Natural killer cell (primary cell): ENCODE data around the gene NRXN3. TPM values are rescaled to one million over a fixed set of nuclear protein-coding genes. Genes with fewer than 3 reads are reported as not detected.

Experiments used
- ATAC-seq, 3 donors: fragments of 150-1000 bp in 2 of 3; fragments of 200-7000 bp in 1 of 3; cut with Tn5 transposase; 1 replicate in 1 of 3; 2 replicates in 2 of 3; pipeline ENCODE4 v1.10.0; 2021; ENCODE audit warnings: mild to moderate bottlenecking in 2 of 3, moderate library complexity in 2 of 3
- DNase-seq, 2 donors: peaks; one replicate each; pipeline versions ENCODE4 v3.0.0 to v3.0.0-alpha.2; 2013 to 2021; ENCODE audit warnings: mixed read lengths in 1 of 2
- H3K27ac ChIP-seq: one replicate; pipeline ENCODE4 v1.5.1; 2013; ENCODE audit warnings: mild to moderate bottlenecking, low read length
- H3K27me3 ChIP-seq: one replicate; pipeline ENCODE4 v1.6.1; 2013; ENCODE audit warnings: low read length; ENCODE audit not compliant: control insufficient read depth, insufficient read depth
- H3K36me3 ChIP-seq: one replicate; pipeline ENCODE4 v1.6.1; 2013; ENCODE audit warnings: low read length; ENCODE audit not compliant: control insufficient read depth, insufficient read depth
- H3K4me1 ChIP-seq: one replicate; pipeline ENCODE4 v1.6.1; 2013; ENCODE audit warnings: low read length; ENCODE audit not compliant: control insufficient read depth, insufficient read depth
- H3K4me3 ChIP-seq: one replicate; pipeline ENCODE4 v1.5.1; 2013; ENCODE audit warnings: low read length
- H3K9me3 ChIP-seq: one replicate; pipeline ENCODE4 v1.6.1; 2013; ENCODE audit warnings: low read length; ENCODE audit not compliant: control insufficient read depth, insufficient read depth
- H3K27ac Mint-ChIP-seq, 2 donors: one replicate each; pipeline ENCODE4 v1.8.0; 2022; ENCODE audit warnings: mild to moderate bottlenecking in 2 of 2, mixed read lengths in 2 of 2, moderate library complexity in 1 of 2
- H3K27me3 Mint-ChIP-seq, 2 donors: one replicate each; pipeline ENCODE4 v1.8.0; 2022; ENCODE audit warnings: low read depth in 2 of 2, mixed read lengths in 2 of 2
- H3K36me3 Mint-ChIP-seq: one replicate; pipeline ENCODE4 v1.8.0; 2022; ENCODE audit warnings: mixed read lengths
- H3K4me1 Mint-ChIP-seq, 2 donors: one replicate each; pipeline ENCODE4 v1.8.0; 2022; ENCODE audit warnings: mixed read lengths in 2 of 2
- H3K4me3 Mint-ChIP-seq: one replicate; pipeline ENCODE4 v1.8.0; 2022; ENCODE audit warnings: mild to moderate bottlenecking, moderate library complexity, mixed read lengths
- H3K9me3 Mint-ChIP-seq, 2 donors: one replicate each; pipeline ENCODE4 v1.8.0; 2022; ENCODE audit warnings: mixed read lengths in 2 of 2
- WGBS: methylation state at CpG from one replicate; pipeline ENCODE4 v1.1.7; 2013; ENCODE audit warnings: missing lambda C conversion rate; ENCODE audit not compliant: insufficient coverage; 5-methylcytosine and 5-hydroxymethylcytosine counted together
- intact Hi-C: fragments of 100-400 bp; cut with micrococcal nuclease; formaldehyde crosslinking; loops from one replicate; pipeline ENCODE4 v1.14.2; 2022
- total RNA-seq, 4 donors: library from RNA; stranded (reverse); fragments of 120-200 nt in 1 of 4; gene quantifications; one replicate each; pipeline versions ENCODE4 v1.2.3 to v1.2.4, GENCODE V29; 2013 to 2022
- TF ChIP-seq, protein P1 (sequence below): fragments of 200-600 bp; IDR thresholded peaks from one replicate; pipeline ENCODE4 v1.8.0; 2022; ENCODE audit warnings: antibody characterized with exemption

Gene NRXN3
- total RNA-seq, 3 donors from 2014 or later (not counting 1 experiment from before 2014, with no cell fraction given): not detected

DNA sequence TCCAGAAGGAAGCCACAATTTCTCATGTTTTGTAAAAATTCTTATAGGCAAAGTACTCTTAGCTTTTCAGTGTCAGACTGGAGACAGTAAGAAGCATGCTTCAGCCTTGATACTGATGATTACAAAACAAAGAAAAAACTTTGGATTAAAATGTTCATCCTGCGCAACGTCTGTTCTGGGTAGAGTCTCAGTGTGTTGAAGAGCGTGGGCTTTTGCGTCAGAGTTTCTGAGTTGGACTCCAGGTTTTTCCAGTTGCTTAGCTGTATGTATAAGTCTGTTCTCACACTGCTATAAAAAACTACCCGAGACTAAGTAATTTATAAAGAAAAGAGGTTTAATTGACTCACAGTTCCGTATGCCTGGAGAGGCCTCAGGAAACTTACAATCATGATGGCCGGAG lies 1533.0 kb downstream of the NRXN3 start:
- no peaks in the 10 kb centered on the region for H3K4me1 ChIP-seq
- H3K4me1 Mint-ChIP-seq: no peaks in the 10 kb centered on the region
- peaks cover 0 to 2% of the 10 kb centered on the region in 2 donors for H3K27me3 Mint-ChIP-seq
- intact Hi-C loops: no loop called here
- H3K36me3 Mint-ChIP-seq: no peaks in the 10 kb centered on the region
- no peak overlapping the region for H3K27ac Mint-ChIP-seq
- H3K9me3 Mint-ChIP-seq: peaks cover 6 to 11% of the 10 kb centered on the region in 2 donors
- no peaks in the 10 kb centered on the region for H3K36me3 ChIP-seq
- WGBS: 94% methylated on average over 6 of the region's 7 CpGs
- no peaks in the 10 kb centered on the region for H3K9me3 ChIP-seq
- TF ChIP-seq, protein P1, sequence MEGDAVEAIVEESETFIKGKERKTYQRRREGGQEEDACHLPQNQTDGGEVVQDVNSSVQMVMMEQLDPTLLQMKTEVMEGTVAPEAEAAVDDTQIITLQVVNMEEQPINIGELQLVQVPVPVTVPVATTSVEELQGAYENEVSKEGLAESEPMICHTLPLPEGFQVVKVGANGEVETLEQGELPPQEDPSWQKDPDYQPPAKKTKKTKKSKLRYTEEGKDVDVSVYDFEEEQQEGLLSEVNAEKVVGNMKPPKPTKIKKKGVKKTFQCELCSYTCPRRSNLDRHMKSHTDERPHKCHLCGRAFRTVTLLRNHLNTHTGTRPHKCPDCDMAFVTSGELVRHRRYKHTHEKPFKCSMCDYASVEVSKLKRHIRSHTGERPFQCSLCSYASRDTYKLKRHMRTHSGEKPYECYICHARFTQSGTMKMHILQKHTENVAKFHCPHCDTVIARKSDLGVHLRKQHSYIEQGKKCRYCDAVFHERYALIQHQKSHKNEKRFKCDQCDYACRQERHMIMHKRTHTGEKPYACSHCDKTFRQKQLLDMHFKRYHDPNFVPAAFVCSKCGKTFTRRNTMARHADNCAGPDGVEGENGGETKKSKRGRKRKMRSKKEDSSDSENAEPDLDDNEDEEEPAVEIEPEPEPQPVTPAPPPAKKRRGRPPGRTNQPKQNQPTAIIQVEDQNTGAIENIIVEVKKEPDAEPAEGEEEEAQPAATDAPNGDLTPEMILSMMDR: no peak
- H3K4me3 Mint-ChIP-seq: no peak overlapping the region
- H3K27me3 ChIP-seq: no peaks in the 10 kb centered on the region
- ATAC-seq: no peak
- no peak overlapping the region for H3K27ac ChIP-seq
- H3K4me3 ChIP-seq: no peak overlapping the region
- DNase-seq: no peak

DNA sequence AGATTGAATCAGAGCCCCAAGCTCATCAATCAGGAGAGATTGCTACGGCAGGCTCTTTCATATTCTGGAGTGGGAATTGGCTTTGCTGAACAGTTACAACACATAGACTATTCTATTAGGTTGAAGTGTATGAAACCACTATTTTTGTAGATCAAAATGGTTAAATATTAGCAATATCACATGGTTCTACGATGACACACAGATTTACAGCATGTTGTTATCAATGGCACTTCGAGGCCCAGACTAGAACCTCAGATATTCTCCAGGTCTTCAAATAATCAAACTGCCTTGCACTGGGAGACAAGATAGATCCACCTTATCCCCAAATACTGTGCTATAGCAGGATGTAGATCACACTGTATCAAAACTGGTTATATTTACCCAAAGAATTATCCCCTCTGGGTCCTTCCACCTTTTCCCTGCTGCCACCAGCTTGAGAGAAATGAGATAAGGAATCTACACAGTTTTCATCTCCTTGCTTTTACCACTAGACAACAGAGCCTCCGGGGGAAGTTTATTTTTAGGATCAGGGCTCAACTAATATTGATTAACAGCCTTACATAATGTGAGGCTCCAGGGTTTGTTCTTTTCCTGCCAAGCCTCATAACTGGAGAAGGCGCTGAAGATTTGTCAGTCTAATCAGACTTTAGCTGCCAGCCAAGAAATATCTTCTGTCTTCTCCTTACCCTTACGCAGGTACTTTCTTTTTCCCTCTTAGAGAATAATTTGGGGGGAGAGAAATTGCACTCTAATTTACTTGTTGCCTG lies 1534.1 kb downstream of the NRXN3 start:
- Histone ChIP-seq H3K27ac (no peak overlapping the region), H3K36me3 (no peaks in the 10 kb centered on the region), H3K4me1 (no peaks in the 10 kb centered on the region), H3K9me3 (no peaks in the 10 kb centered on the region), H3K27me3 (no peaks in the 10 kb centered on the region), H3K4me3 (no peak overlapping the region)
- H3K9me3 Mint-ChIP-seq: peaks cover 6 to 9% of the 10 kb centered on the region in 2 donors
- no peak for ATAC-seq
- 51% methylated on average over 5 of the region's 6 CpGs for WGBS
- no peaks in the 10 kb centered on the region for H3K4me1 Mint-ChIP-seq
- H3K4me3 Mint-ChIP-seq: no peak overlapping the region
- H3K27ac Mint-ChIP-seq: no peak overlapping the region
- H3K27me3 Mint-ChIP-seq: peaks cover 0 to 2% of the 10 kb centered on the region in 2 donors
- DNase-seq: no peak
- intact Hi-C loops: no loop called here
- H3K36me3 Mint-ChIP-seq: no peaks in the 10 kb centered on the region
- TF ChIP-seq, protein P1: no peak

DNA sequence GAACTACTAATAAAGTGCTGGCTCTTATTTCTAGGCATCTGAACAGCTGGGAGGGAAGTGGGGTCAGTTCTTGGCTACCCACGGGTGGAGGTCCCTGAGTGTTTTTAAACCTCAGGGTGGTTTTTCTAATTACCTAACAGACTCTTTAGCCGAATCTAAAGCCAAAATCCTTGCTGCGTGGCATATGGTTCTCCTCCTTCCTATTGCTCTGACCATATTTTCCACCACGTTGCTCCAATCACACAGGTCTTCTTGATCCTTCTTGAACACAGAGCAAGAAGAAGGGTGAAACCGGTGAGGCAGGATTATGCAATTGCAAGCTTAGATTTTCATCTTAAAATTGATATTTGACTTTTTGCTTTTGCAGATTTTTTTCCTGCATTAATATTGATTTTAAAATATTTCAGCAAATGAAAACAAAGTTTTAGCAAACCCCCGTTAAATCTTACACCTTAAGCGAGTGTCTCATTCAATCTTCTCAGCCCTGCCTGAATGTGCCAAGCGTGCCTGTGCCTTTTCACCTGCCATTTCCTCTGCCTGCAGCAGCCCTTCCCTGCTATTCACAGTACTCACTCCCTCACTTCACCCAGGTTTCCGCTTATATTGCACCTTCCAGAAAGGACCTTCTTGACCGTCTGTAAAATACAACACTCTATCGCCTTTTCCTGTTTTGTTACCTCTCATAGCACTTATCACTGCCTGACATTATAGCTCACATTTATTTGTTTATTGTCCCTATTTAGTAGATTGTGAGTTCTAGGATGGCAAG lies 1535.1 kb downstream of the NRXN3 start:
- H3K36me3 Mint-ChIP-seq: no peaks in the 10 kb centered on the region
- intact Hi-C loops: no loop called here
- 71% methylated on average over 10 of the region's 11 CpGs for WGBS
- peaks cover 0 to 2% of the 10 kb centered on the region in 2 donors for H3K27me3 Mint-ChIP-seq
- Histone ChIP-seq H3K4me1 (no peaks in the 10 kb centered on the region), H3K27ac (no peak overlapping the region), H3K9me3 (no peaks in the 10 kb centered on the region), H3K27me3 (no peaks in the 10 kb centered on the region), H3K4me3 (no peak overlapping the region), H3K36me3 (no peaks in the 10 kb centered on the region)
- H3K27ac Mint-ChIP-seq: no peak overlapping the region
- no peaks in the 10 kb centered on the region for H3K4me1 Mint-ChIP-seq
- peaks cover 6 to 9% of the 10 kb centered on the region in 2 donors for H3K9me3 Mint-ChIP-seq
- ATAC-seq (no peak), DNase-seq (no peak)
- TF ChIP-seq, protein P1: no peak
- no peak overlapping the region for H3K4me3 Mint-ChIP-seq
